ENCODE results near the gene ASIC2.

- no peak for TF ChIP-seq CTCF (IDR thresholded peaks at IDR 0.05)
- TF ChIP-seq POLR2AphosphoS5 (IDR thresholded peaks at IDR 0.05; ENCODE audit: insufficient read depth in 1 of 2, low read depth in 1 of 2): no peak
These were observed 277.3 kb downstream of the ASIC2 start for GRCh38 chr17:33015716-33016346.

Data from vagina (tissue), 2 donors.